Muscle of leg (tissue), 11 donors: ENCODE measurements around the gene CENPV. TPM values are rescaled to one million over a fixed set of nuclear protein-coding genes. Genes with fewer than 3 reads are reported as not detected.
A peak's percentile ranks its signal among the peaks of the same experiment; 100 is the strongest.
"Not testable (repeated sequence)": the region's sequence is repeated elsewhere in the genome, so short reads cannot be mapped to it uniquely, and the experiment has no call there.

ENCODE experiments used
- DNase-seq: peaks from one replicate; pipeline ENCODE4 v3.0.0; 2013
- H3K27ac ChIP-seq: one replicate; pipeline ENCODE4 v1.5.1; 2013; ENCODE audit warnings: mild to moderate bottlenecking, low read length, control low read depth
- H3K27me3 ChIP-seq: one replicate; pipeline ENCODE4 v1.6.1; 2013; ENCODE audit warnings: low read length; ENCODE audit not compliant: control insufficient read depth, insufficient read depth
- H3K36me3 ChIP-seq: one replicate; pipeline ENCODE4 v1.6.1; 2013; ENCODE audit warnings: low read length; ENCODE audit not compliant: control insufficient read depth, insufficient read depth
- H3K4me1 ChIP-seq: one replicate; pipeline ENCODE4 v1.6.1; 2013; ENCODE audit warnings: low read length; ENCODE audit not compliant: control insufficient read depth, insufficient read depth
- H3K4me3 ChIP-seq: one replicate; pipeline ENCODE4 v1.5.1; 2013; ENCODE audit warnings: low read length, control low read depth
- H3K9me3 ChIP-seq: replicated peaks from 2 replicates; pipeline ENCODE4 v1.6.1; 2013; ENCODE audit warnings: low read depth, low read length; ENCODE audit not compliant: control insufficient read depth
- WGBS: methylation state at CpG from one replicate; pipeline ENCODE4 v1.1.5; 2013; ENCODE audit warnings: missing lambda C conversion rate; ENCODE audit not compliant: insufficient coverage; 5-methylcytosine and 5-hydroxymethylcytosine counted together
- polyA plus RNA-seq, 8 donors: library from polyadenylated mRNA; unstranded; fragments of 120-200 nt; gene quantifications; one replicate each; pipeline versions ENCODE4 v1.2.1 to v1.2.3, GENCODE V29; 2013; ENCODE audit warnings: inconsistent platforms in 1 of 8, low replicate concordance in 1 of 8; ENCODE audit not compliant: insufficient read length in 8 of 8, insufficient read depth in 1 of 8
- total RNA-seq: library from RNA; stranded (reverse); fragments of 120-200 nt; gene quantifications from one replicate; pipeline ENCODE4 v1.2.4, GENCODE V29; 2013

CENPV gene
- total and polyA plus RNA-seq, 9 donors: 29.0 to 39.1 (median 33.8) TPM

DNA sequence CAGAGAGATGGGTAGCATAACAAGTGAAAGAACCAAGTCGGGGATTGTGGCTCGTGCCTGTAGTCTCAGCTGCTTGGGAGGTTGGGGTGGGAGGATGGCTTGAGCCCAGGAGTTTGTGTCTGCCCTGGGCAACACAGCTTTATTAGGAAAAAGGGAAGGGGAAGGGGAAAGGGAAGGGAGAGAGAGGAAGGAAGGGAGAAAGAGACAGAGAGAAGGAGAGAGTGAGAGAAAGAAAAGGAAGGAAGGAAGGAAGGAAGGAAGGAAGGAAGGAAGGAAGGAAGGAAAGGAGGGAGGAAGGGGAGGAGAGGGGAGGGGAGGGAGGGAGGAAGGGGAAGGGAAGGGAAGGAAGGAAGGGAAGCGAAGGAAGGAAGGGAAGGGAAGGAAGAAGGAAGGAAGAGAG lies 33.3 kb downstream of the CENPV start:
- peaks cover 27% of the 10 kb centered on the region for H3K36me3 ChIP-seq
- DNase-seq: no peak
- no peak overlapping the region for H3K4me3 ChIP-seq
- no peaks in the 10 kb centered on the region for H3K27me3 ChIP-seq
- no peaks in the 10 kb centered on the region for H3K4me1 ChIP-seq
- no peak overlapping the region for H3K27ac ChIP-seq
- H3K9me3 ChIP-seq: no peaks in the 10 kb centered on the region
- 80% methylated on average over 2 of the region's 3 CpGs for WGBS

DNA sequence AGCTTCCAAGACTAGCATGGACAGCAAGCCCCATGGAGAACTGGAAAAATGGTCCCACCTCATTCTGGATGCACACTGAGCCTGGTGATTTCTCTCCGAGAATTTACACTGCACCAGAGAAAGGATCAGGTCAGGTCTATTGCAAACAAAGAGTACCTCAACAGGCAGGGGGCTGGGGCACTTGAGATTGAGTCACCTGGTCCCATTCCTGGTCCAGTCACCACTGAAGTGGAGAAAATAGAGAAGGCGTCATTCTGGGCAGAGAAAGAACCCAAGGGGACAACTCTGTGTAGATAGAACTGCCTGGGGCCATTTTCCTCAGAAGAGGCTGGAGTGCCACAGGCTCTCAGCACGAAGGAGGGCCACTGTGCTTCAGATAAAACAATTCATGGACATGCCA lies 38.4 kb downstream of the CENPV start:
- WGBS: 93% methylated on average over 3 of the region's 3 CpGs
- H3K9me3 ChIP-seq: no peaks in the 10 kb centered on the region
- H3K27me3 ChIP-seq: no peaks in the 10 kb centered on the region
- no peak overlapping the region for H3K4me3 ChIP-seq
- no peaks in the 10 kb centered on the region for H3K4me1 ChIP-seq
- H3K27ac ChIP-seq: no peak overlapping the region
- no peak for DNase-seq
- H3K36me3 ChIP-seq: peaks cover 27% of the 10 kb centered on the region

DNA sequence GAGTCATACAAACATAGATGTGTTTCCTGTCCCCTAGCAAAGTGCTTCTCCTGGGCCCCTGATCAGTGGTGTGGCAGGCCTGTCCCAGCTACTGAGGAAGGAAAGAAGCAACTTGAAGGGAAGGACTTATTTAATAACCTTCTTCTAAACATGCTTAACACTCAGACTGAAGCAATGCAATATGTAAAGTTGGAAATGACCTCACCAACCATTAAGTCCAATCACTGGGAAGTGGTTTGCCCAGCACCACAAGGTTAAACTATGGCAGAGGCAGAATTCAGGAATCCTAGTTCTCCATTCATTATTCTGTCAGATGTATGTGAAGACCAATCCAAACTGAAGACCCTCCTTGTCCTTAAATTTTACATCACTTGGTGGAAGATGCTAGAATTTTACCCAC lies 39.1 kb downstream of the CENPV start:
- H3K4me1 ChIP-seq: no peaks in the 10 kb centered on the region
- no peaks in the 10 kb centered on the region for H3K27me3 ChIP-seq
- no peak for DNase-seq
- H3K36me3 ChIP-seq: peaks cover 26% of the 10 kb centered on the region
- no peaks in the 10 kb centered on the region for H3K9me3 ChIP-seq
- H3K27ac ChIP-seq: no peak overlapping the region
- no peak overlapping the region for H3K4me3 ChIP-seq

DNA sequence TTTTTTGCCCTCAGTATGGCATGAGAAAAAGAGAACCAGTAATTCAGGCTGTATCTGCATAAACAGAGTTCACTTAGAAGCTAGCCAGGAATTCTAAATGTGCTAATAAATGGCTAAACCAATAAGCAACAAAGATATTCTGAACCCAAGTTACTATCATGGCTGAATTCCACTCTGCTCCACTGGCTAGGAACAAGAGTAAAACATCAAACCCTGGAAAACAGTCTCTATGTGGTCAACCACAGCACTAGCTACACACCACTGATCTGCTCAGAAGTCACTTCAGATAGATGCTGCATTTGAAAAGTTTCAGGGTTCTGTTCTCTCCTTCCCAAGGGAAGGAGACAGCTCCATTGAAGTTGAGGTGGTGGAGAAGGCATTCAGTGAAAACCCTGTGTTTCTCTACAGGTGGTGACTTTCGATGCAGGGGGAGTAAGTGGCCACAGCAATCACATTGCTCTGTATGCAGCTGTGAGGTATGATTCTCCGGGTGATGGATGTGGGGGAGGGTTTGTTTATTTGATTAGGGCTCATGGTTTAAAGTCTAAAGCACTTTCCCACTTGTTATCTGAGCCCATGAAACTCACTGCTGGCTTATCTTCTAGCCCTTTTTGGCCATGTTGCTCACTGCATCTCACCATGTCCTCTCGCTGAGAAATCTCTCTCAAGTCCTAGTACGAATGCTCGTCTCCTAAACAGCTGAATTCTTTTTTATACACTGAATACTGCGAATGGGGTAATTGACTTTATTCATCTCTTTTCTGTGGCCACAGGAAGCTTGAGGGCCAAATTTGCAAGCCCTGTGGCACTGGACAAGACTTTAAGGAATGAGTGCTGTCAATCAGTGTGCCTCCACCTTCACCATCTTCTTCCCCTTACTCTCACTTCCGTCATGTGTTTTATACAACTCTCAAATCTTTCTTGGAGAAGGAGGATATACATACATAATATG lies 39.9 kb downstream of the CENPV start:
- no peak for DNase-seq
- Histone ChIP-seq H3K4me3 (no peak overlapping the region), H3K9me3 (no peaks in the 10 kb centered on the region), H3K27ac (no peak overlapping the region), H3K36me3 (peaks cover 23% of the 10 kb centered on the region), H3K4me1 (no peaks in the 10 kb centered on the region), H3K27me3 (no peaks in the 10 kb centered on the region)
- WGBS: 88% methylated on average over 4 of the region's 7 CpGs

DNA sequence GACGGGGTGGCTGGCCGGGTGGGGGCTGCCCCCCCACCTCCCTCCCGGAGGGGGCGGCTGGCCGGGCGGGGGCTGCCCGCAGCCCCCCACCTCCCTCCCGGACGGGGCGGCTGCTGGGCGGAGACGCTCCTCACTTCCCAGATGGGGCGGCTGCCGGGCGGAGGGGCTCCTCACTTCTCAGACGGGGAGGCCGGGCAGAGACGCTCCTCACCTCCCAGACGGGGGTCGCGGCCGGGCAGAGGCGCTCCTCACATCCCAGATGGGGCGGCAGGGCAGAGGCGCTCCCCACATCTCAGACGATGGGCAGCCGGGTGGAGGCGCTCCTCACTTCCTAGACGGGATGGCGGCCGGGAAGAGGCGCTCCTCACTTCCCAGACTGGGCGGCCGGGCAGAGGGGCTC lies 41.2 kb downstream of the CENPV start:
- DNase-seq, H3K27ac ChIP-seq, H3K4me3 ChIP-seq, H3K4me1 ChIP-seq, H3K9me3 ChIP-seq, H3K27me3 ChIP-seq: not testable (repeated sequence)
- H3K36me3 ChIP-seq: peaks cover 15% of the 10 kb centered on the region
- WGBS: 96% methylated on average over 21 of the region's 34 CpGs

DNA sequence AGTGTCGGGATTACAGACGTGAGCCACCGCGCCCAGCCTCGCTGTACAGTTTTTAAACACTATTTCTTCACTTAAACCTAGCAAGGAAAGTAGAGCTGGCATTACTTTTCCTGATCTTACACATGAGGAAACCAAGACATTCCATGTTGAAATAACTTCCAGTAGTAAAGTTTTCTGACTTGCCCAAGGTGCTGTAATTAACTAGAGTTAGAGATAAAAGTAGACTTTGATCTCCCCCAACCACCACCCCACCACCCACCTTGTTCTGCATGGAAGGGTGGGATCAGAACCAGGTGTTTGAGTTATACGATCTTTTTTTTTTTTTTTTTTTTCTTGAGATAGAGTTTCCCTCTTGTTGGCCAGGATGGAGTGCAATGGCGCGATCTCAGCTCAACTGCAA lies 47.1 kb downstream of the CENPV start:
- no peak for DNase-seq
- no peaks in the 10 kb centered on the region for H3K27me3 ChIP-seq
- H3K4me1 ChIP-seq: no peaks in the 10 kb centered on the region
- no peak overlapping the region for H3K4me3 ChIP-seq
- H3K36me3 ChIP-seq: peaks cover 11% of the 10 kb centered on the region
- H3K9me3 ChIP-seq: no peaks in the 10 kb centered on the region
- 94% methylated on average over 3 of the region's 8 CpGs for WGBS
- H3K27ac ChIP-seq: no peak overlapping the region

DNA sequence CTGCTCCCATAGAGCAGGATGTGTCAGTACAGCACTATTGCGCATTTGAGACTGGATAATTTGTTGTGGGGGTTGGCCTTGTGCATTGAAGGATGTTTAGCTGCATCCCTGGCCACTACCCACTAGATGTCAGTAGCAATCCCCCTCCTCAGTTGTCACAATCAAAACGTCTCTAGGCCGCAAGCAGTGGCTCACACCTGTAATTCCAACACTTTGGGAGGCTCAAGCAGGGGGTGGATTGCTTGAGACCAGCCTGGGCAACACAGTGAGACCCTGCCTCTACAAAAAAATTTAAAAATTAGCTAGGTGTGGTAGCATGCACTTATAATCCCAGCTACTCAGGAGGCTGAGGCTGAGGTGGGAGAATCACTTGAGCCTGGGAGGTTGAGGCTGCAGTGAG lies 48.4 kb downstream of the CENPV start:
- no peaks in the 10 kb centered on the region for H3K27me3 ChIP-seq
- H3K36me3 ChIP-seq: peaks cover 15% of the 10 kb centered on the region
- H3K9me3 ChIP-seq: no peaks in the 10 kb centered on the region
- WGBS: no CpG with 5 or more reads among the region's 3 CpGs
- no peak overlapping the region for H3K4me3 ChIP-seq
- H3K27ac ChIP-seq: no peak overlapping the region
- no peaks in the 10 kb centered on the region for H3K4me1 ChIP-seq
- peak; percentile 32 for DNase-seq

DNA sequence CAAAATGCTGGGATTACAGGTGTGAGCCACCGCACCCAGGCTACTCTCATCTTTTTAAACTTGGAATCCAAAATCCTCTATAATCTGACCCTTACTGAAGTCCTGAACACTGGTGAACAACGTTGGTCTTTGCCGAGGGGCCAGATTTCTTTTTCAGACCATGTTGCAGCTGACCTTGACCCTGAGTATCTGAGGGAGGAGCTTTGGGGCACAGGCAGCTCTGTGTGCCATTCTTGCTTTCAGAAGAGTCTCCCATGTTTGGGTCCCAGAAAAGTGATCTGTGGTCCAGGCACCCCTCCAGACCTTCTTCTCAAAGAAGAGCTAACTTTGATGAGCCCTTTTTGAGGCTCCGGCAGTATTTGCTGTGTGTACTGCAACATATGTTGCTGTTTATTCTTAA lies 50.4 kb downstream of the CENPV start:
- WGBS: 90% methylated on average over 2 of the region's 4 CpGs
- H3K4me1 ChIP-seq: no peaks in the 10 kb centered on the region
- H3K27me3 ChIP-seq: no peaks in the 10 kb centered on the region
- DNase-seq: no peak
- no peak overlapping the region for H3K27ac ChIP-seq
- H3K36me3 ChIP-seq: peaks cover 18% of the 10 kb centered on the region
- no peaks in the 10 kb centered on the region for H3K9me3 ChIP-seq
- no peak overlapping the region for H3K4me3 ChIP-seq

DNA sequence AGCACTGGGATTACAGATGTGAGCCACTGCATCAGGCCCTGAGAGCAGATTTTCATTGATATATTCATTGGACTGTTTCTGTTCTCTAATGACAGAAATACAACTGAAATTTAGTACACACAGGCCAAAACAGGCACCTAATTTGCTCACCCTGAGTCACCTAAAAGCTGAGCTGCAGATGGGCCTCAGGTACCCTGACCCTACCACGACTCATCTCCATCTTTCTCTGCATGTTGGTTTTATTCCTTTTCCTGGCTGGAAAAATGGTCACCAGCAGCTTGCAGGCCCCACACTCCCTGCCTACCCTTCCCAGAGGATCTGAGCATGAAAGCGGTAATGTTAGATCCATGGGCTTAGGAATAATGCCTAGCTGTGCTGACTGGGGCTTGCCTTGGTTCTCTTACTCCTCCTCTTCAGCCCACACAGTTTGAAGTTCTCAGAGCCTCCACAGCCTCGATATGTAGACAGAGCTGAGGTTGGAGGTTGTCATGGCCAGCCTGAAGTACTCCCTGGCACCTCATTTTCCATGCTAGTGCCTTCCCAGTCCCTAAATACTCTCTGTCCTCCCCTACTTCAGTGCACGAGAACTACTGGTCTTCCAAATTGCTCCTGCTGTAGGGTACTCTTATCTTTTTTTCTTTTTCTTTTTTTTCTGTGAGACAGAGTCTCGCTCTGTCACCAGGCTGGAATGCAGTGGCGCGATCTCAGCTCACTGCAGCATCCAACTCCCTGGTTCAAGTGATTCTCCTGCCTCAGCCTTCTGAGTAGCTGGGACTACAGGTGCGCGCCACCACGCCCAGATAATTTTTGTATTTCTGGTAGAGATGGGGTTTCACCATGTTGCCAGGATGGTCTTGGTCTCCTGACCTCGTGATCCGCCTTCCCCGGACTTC lies 51.1 kb downstream of the CENPV start:
- no peak for DNase-seq
- no peak overlapping the region for H3K4me3 ChIP-seq

DNA sequence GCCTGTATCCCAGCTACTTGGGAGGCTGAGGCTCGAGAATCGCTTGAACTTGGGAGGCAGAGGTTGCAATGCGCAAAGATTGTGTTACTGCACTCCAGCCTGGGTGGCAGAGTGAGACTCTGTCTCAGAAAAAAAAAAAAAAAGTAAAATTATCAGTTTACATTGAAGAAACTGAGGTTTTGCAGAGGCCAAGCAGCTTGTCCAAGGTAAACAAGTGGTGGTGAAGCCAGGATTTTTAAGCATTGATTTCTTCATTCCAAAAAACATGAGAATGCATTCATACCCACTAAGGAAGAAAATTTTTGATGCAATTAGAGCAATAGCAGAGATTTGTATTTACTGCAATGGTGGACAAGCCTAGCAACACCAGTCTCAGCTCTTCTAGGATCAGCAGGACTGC lies 52.7 kb downstream of the CENPV start:
- WGBS: 100% methylated on average over 2 of the region's 3 CpGs
- Histone ChIP-seq H3K9me3 (no peaks in the 10 kb centered on the region), H3K4me3 (no peak overlapping the region), H3K36me3 (peaks cover 18% of the 10 kb centered on the region), H3K27me3 (no peaks in the 10 kb centered on the region), H3K27ac (no peak overlapping the region), H3K4me1 (no peaks in the 10 kb centered on the region)
- DNase-seq: no peak

More for the DNA sequence above, 51.1 kb downstream of the CENPV start:
- WGBS: 91% methylated on average over 5 of the region's 13 CpGs
- peaks cover 18% of the 10 kb centered on the region for H3K36me3 ChIP-seq
- no peak overlapping the region for H3K27ac ChIP-seq
- no peaks in the 10 kb centered on the region for H3K4me1 ChIP-seq
- no peaks in the 10 kb centered on the region for H3K9me3 ChIP-seq
- no peaks in the 10 kb centered on the region for H3K27me3 ChIP-seq
